RWPE2 (cell line): ENCODE data around the gene MTRF1L.
"Not testable (repeated sequence)": the region's sequence is repeated elsewhere in the genome, so short reads cannot be mapped to it uniquely, and the experiment has no call there.

Experiments used
- ATAC-seq: fragments of 200-7000 bp; cut with Tn5 transposase; 3 replicates; pipeline ENCODE4 v1.9.1; 2021; ENCODE audit warnings: low read depth
- DNase-seq: peaks from one replicate; pipeline ENCODE4 v3.0.0-alpha.2; 2020; ENCODE audit warnings: low spot score
- H3K27ac ChIP-seq: fragments of 450-650 bp; 2 replicates; pipeline ENCODE4 v1.5.1; 2017; ENCODE audit warnings: mild to moderate bottlenecking; ENCODE audit not compliant: poor library complexity, severe bottlenecking
- H3K27me3 ChIP-seq: fragments of 250-450 bp; sonication (Bioruptor Pico); 2 replicates; pipeline ENCODE4 v1.5.1; 2021; ENCODE audit warnings: mild to moderate bottlenecking, moderate library complexity; ENCODE audit not compliant: insufficient read depth, poor library complexity, severe bottlenecking
- H3K36me3 ChIP-seq: fragments of 250-450 bp; sonication (Bioruptor Pico); 2 replicates; pipeline ENCODE4 v1.5.1; 2020; ENCODE audit warnings: low read depth, mild to moderate bottlenecking, moderate library complexity
- H3K4me1 ChIP-seq: fragments of 250-450 bp; sonication (Bioruptor Pico); 2 replicates; pipeline ENCODE4 v1.5.1; 2021; ENCODE audit warnings: mild to moderate bottlenecking, moderate library complexity; ENCODE audit not compliant: insufficient read depth, poor library complexity, severe bottlenecking
- H3K4me3 ChIP-seq: fragments of 250-450 bp; sonication (Bioruptor Pico); 2 replicates; pipeline ENCODE4 v1.5.1; 2021; ENCODE audit warnings: mild to moderate bottlenecking, moderate library complexity; ENCODE audit not compliant: severe bottlenecking
- H3K9me3 ChIP-seq: fragments of 250-450 bp; sonication (Bioruptor Pico); 2 replicates; pipeline ENCODE4 v1.5.1; 2021; ENCODE audit warnings: mild to moderate bottlenecking, moderate library complexity; ENCODE audit not compliant: severe bottlenecking
- TF ChIP-seq, protein P1 (sequence below): fragments of 450-650 bp; IDR thresholded peaks from one replicate; pipeline ENCODE4 v1.5.1; 2017; ENCODE audit warnings: mild to moderate bottlenecking, moderate library complexity; ENCODE audit not compliant: poor library complexity, severe bottlenecking

Gene MTRF1L

DNA sequence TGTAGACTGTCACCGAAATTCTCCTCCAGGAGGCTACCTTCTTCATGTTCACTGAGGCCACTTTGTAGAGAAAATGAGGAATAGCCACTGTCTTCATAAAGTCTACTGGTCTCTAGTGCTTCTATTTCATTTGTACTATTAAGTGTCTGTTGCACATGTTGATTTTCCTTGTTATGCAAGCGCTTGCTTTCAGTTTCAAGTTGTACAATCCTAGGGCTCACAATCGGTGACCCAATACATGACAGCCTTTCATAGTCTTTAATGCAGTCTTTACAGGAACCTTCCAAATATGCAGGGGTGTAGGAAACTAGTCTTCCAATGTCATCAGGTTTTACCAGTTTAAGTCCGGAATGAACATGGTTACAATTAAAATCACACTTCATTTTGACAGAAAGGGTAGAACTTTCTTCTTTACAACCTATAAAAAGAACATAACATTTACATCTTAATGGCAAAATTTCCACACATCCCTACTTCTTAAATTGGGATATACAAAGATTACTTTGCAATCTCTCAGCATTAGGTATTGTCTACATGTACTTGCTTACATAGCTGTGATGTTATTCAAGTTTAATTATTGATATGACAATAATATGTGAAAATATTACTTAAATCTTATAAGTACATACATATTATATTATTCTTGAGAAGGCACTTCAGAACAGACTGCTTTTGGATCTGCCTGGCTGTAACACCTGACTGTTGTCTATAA is 27.1 kb downstream of the MTRF1L start:
- DNase-seq: no peak
- peaks cover 100% of the 10 kb centered on the region for H3K36me3 ChIP-seq
- H3K27ac ChIP-seq: no peak overlapping the region
- H3K27me3 ChIP-seq: no peaks in the 10 kb centered on the region
- H3K9me3 ChIP-seq: no peaks in the 10 kb centered on the region
- no peak for ATAC-seq
- peaks cover 39% of the 10 kb centered on the region for H3K4me1 ChIP-seq
- TF ChIP-seq, protein P1, sequence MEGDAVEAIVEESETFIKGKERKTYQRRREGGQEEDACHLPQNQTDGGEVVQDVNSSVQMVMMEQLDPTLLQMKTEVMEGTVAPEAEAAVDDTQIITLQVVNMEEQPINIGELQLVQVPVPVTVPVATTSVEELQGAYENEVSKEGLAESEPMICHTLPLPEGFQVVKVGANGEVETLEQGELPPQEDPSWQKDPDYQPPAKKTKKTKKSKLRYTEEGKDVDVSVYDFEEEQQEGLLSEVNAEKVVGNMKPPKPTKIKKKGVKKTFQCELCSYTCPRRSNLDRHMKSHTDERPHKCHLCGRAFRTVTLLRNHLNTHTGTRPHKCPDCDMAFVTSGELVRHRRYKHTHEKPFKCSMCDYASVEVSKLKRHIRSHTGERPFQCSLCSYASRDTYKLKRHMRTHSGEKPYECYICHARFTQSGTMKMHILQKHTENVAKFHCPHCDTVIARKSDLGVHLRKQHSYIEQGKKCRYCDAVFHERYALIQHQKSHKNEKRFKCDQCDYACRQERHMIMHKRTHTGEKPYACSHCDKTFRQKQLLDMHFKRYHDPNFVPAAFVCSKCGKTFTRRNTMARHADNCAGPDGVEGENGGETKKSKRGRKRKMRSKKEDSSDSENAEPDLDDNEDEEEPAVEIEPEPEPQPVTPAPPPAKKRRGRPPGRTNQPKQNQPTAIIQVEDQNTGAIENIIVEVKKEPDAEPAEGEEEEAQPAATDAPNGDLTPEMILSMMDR: no peak
- no peak overlapping the region for H3K4me3 ChIP-seq

DNA sequence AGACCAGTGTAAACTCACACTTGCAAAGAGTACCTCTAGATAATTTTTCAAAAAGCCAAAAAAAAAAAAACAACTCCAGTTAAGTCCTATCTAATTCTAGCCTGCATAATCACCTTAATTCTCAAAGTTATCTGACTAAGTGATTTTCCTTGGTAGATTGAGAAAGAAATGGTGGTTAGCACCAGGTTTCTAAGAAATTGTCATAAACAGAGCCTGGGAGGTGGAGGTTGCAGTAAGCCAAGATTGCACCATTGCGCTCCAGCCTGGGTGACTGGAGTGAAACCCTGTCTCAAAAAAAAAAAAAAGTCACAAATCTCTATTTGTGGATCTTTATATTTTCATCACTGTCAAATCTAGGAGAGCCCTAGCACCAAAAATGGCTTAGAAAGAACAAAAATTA is 28.6 kb downstream of the MTRF1L start:
- peaks cover 25% of the 10 kb centered on the region for H3K4me1 ChIP-seq
- ATAC-seq: no peak

DNA sequence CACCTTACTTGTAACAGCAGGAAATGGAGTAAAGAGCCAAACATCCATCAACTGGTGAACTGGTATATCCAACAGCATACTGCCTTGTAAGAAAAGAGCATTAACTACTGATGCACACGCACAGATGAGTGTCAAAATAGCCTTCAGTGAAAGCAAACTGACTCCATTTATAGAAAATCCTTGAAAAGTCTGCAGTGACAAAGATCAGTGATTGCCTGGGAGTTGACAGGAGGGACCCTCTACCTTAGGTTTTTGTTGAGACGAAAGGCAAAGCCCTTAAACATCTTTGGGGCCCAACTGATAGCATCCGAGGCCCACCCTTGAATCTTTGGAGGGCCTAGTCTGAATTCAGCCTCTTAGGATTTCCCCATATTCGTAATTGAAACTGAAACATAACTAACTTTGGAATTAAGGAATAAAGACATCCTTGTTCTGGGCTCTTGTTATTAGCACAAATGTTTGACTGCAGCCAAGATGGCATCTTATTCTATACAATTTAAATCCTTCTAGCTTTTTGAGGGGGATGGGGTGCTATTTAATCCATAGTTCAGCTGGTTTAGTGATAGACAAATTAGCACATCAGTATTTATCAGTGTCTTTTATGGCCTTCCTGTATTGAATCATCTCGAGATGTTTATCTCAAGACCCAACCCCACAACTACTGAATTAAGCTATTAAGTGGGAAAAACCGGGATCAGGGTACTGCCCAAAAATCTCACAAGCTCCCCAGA is 32.7 kb downstream of the MTRF1L start:
- ATAC-seq: no peak; the same call in 2 of the 3 replicates
- DNase-seq: no peak
- Histone ChIP-seq H3K9me3 (no peaks in the 10 kb centered on the region), H3K36me3 (peaks cover 50% of the 10 kb centered on the region), H3K4me3 (no peak overlapping the region), H3K4me1 (peaks cover 3% of the 10 kb centered on the region), H3K27ac (no peak overlapping the region), H3K27me3 (no peaks in the 10 kb centered on the region)
- TF ChIP-seq, protein P1: no peak

More for the DNA sequence above, 28.6 kb downstream of the MTRF1L start:
- TF ChIP-seq, protein P1: no peak
- Histone ChIP-seq H3K27me3 (no peaks in the 10 kb centered on the region), H3K27ac (no peak overlapping the region), H3K36me3 (peaks cover 91% of the 10 kb centered on the region), H3K9me3 (no peaks in the 10 kb centered on the region), H3K4me3 (no peak overlapping the region)
- no peak for DNase-seq

DNA sequence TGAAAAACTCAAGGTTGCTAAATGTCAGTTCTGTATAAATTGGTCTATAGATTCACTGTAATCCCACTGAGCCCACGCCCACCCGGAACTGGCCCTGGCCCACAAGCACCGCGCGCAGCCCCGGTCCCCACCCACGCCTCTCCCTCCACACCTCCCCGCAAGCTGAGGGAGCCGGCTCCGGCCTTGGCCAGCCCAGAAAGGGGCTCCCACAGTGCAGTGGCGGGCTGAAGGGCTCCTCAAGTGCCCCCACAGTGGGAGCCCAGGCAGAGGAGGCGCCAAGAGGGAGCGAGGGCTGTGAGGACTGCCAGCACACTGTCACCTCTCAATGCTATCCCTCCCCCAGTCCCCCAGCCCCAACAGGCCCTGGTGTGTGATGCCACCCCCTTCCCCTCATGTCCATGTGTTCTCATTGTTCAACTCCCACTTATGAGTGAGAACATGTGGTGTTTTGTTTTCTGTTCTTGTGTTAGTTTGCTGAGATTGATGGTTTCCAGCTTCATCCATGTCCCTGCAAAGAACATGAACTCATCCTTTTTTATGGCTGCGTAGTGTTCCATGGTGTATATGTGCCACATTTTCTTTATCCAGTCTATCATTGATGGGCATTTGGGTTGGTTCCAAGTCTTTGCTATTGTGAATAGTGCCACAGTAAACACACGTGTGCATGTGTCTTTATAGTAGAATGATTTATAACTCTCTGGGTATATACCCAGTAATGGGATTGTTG is 36.2 kb downstream of the MTRF1L start:
- not testable (repeated sequence) for DNase-seq, H3K27me3 ChIP-seq, H3K27ac ChIP-seq, H3K9me3 ChIP-seq, ATAC-seq, H3K4me3 ChIP-seq, H3K4me1 ChIP-seq
- H3K36me3 ChIP-seq: peaks cover 15% of the 10 kb centered on the region

DNA sequence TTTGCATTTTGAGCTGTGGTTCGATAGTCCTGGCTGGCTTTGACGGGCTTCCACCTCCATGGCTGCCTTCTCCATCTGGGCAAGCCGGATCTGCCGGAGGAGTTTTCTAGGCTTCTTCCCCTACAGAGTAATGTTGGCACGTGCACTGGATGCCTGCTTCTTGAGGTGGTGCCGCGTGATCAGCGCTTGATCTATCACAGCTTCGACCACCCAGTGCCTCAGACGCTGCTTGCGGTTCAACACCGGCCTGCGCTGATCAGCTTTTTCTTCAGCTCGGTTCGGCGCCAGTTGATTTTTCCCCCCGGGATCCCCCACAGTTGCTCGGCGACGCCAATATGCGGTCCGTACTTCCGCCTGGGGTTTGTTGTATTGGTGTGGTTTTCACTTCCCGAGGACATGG is 43.2 kb downstream of the MTRF1L start:
- ATAC-seq: no peak
- H3K4me3 ChIP-seq: no peak overlapping the region
- no peaks in the 10 kb centered on the region for H3K36me3 ChIP-seq
- H3K27ac ChIP-seq: no peak overlapping the region
- H3K27me3 ChIP-seq: no peaks in the 10 kb centered on the region
- H3K9me3 ChIP-seq: no peaks in the 10 kb centered on the region
- no peak for DNase-seq
- H3K4me1 ChIP-seq: no peaks in the 10 kb centered on the region
- TF ChIP-seq, protein P1: no peak
